ENCODE data around the gene TMEM59L. TPM values are rescaled to one million over a fixed set of nuclear protein-coding genes. Genes with fewer than 3 reads are reported as not detected.

The TMEM59L gene
- polyA plus RNA-seq (2012; rRNA removed) = 5.8 and 9.6 TPM in 2 replicates
- 4.5 and 7.3 TPM in 2 replicates for polyA plus RNA-seq (2012; cell fraction: cytosol; rRNA removed)
- polyA plus RNA-seq (2012; cell fraction: nucleus; rRNA removed) = 44.4 and 61.6 TPM in 2 replicates

DNA sequence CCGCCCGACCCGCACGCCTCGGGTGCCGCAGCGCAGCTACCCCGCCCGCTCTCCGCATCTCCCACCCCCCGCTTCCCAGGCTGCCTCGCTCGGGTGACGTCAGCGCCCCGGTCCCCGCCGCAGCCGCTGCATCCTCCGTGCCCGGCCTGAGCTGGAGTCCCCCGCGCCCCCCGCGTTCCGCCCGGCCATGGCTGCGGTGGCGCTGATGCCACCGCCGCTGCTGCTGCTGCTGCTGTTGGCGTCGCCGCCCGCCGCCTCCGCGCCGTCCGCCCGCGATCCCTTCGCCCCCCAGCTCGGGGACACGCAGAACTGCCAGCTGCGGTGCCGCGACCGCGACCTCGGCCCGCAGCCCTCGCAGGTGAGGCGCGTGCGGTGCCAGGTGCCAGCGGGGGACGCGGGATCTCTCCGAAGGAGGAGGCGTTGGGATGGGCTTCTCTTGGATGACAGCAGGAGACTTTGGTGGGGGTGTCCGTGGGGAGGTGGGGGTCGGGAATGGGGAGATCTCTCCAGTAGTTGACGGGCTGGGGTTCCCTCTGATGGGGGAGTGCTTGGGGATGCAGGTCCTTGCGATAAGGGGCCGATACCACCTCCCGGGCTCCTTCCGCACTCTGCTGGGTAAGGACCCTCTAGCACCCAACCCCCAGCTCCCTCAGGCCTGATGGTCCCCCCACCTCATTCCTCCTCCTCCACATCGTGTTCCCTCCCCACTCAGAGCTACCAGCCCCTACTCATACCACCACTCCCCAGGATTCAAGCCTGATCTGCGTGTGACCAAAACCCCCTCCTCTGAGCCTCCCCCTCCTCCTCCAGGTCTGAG is at the start of gene TMEM59L:
TMEM59L (plus strand) TSS at position 99 of the 817 bp plus-strand sequence; CDS start at position 188, 89 bp downstream.
- CTCF ChIA-PET = interaction anchor here (0.6 to 2.2 kb wide), 12 partner anchors 10 to 562 kb away, joined by 3 to 13 read pairs (median 4); partner anchors contain the start of gene REX1BD
- Histone ChIP-seq H3K4me2 (peak within 1 kb of the TSS; percentile 99), H4K20me1 (ENCODE audit: insufficient read depth) (no peaks in the 10 kb centered on the region), H3K4me3 (ENCODE audit: low read depth in 2 of 2, low read length in 1 of 2) (peak within 1 kb of the TSS; percentile 73 to 78), H3K9me2 (no peaks in the 10 kb centered on the region), H3K27me3 (ENCODE audit: insufficient read depth) (peaks cover 44% of the 10 kb centered on the region), H3K9me3 (no peaks in the 10 kb centered on the region), H2AFZ (ENCODE audit: low read depth) (peak within 1 kb of the TSS; percentile 74), H3K36me3 (replicated peaks in 1 of 2; ENCODE audit: control insufficient read depth in 1 of 2, insufficient read depth in 2 of 2, low read length in 1 of 2) (no peaks in the 10 kb centered on the region), H3K79me2 (ENCODE audit: insufficient read depth) (no peaks in the 10 kb centered on the region), H3K4me1 (ENCODE audit: control insufficient read depth in 1 of 2, insufficient read depth in 2 of 2, low read depth in 1 of 2, low read length in 1 of 2) (peaks cover 15 to 19% of the 10 kb centered on the region in 2 experiments; a peak in 2 of 4 replicates), H3K9ac (peak within 1 kb of the TSS; percentile 45; the same call in 1 of the 2 replicates), H3K27ac (ENCODE audit: low read depth in 2 of 2, low read length in 1 of 2) (peak within 1 kb of the TSS in 1 of 2 experiments; percentile 28; a peak in 1 of 4 replicates), H3F3A (replicated peaks; ENCODE audit: insufficient read depth) (peaks cover 18% of the 10 kb centered on the region)
- no peak for TF ChIP-seq EZH2phosphoT487 (IDR thresholded peaks at IDR 0.05; ENCODE audit: borderline replicate concordance, low read depth)
- no peak for TF ChIP-seq MEF2A (IDR thresholded peaks at IDR 0.05; ENCODE audit: borderline replicate concordance, low read depth)
- no peak for TF ChIP-seq GATA2 (CRISPR knock-in tag; IDR thresholded peaks at IDR 0.05)
- TF ChIP-seq, protein P1, sequence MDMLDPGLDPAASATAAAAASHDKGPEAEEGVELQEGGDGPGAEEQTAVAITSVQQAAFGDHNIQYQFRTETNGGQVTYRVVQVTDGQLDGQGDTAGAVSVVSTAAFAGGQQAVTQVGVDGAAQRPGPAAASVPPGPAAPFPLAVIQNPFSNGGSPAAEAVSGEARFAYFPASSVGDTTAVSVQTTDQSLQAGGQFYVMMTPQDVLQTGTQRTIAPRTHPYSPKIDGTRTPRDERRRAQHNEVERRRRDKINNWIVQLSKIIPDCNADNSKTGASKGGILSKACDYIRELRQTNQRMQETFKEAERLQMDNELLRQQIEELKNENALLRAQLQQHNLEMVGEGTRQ (IDR thresholded peaks at IDR 0.05; ENCODE audit: borderline replicate concordance, low read depth, low read length) = no peak
- no peak for TF ChIP-seq MXI1 (IDR thresholded peaks at IDR 0.05; ENCODE audit: low read depth, low read length)
- TF ChIP-seq NRF1 (IDR thresholded peaks at IDR 0.05; ENCODE audit: low read depth, low read length) = no peak
- TF ChIP-seq SMC3 (IDR thresholded peaks at IDR 0.05; ENCODE audit: low read depth, low read length) = no peak
- no peak for TF ChIP-seq RAD21 (IDR thresholded peaks at IDR 0.05; ENCODE audit: low read length)
- TF ChIP-seq, protein P2, sequence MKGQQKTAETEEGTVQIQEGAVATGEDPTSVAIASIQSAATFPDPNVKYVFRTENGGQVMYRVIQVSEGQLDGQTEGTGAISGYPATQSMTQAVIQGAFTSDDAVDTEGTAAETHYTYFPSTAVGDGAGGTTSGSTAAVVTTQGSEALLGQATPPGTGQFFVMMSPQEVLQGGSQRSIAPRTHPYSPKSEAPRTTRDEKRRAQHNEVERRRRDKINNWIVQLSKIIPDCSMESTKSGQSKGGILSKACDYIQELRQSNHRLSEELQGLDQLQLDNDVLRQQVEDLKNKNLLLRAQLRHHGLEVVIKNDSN (IDR thresholded peaks at IDR 0.05; ENCODE audit: borderline replicate concordance, low read depth) = no peak
- WGBS (ENCODE audit: low lambda C conversion rate) = 29% methylated on average over 9 of the region's 70 CpGs
- peak; percentile 95 for DNase-seq
- POLR2A ChIA-PET = interaction anchor here (1.0 to 1.9 kb wide), 2 partner anchors 11 to 23 kb away, joined by 3 to 9 read pairs; no protein-coding TSS in a partner anchor

DNA sequence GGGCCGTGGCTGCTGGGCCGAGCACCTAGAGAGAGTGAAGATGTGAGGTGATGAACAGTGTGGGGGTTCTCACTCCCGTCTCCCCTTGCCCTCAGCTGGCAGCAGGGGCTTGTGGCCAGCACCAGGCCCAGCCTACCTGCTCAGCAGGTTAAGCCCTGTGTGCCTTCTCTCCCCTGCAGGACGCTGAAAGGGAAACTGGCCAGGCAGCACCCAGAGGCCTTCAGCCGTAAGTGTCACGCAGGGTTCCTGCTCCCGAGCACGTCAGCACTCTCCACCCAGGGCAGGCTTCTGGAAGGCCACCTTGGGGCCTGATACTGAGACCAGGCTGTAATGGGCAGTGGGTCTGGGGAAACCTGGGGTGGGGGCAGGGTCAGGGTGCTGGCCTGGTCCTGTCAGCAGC is 45.7 kb upstream of the TMEM59L start:
- H3K4me3 ChIP-seq (ENCODE audit: low read depth in 2 of 2, low read length in 1 of 2) = no peak overlapping the region
- TF ChIP-seq TCF12 (IDR thresholded peaks at IDR 0.05) = no peak
- no peak for TF ChIP-seq NRF1 (IDR thresholded peaks at IDR 0.05; ENCODE audit: low read depth, low read length)
- TF ChIP-seq YY1 (IDR thresholded peaks at IDR 0.05; ENCODE audit: low read depth) = no peak
- TF ChIP-seq EP300 (IDR thresholded peaks at IDR 0.05; ENCODE audit: borderline replicate concordance in 1 of 2, low read depth in 1 of 2, low read length in 1 of 2) = no peak
- TF ChIP-seq FOXJ3 (CRISPR knock-in tag; IDR thresholded peaks at IDR 0.05) = no peak
- TF ChIP-seq GABPA (IDR thresholded peaks at IDR 0.05; ENCODE audit: low read depth) = no peak
- H3K79me2 ChIP-seq (ENCODE audit: insufficient read depth) = peaks cover 4% of the 10 kb centered on the region
- no peak overlapping the region for H2AFZ ChIP-seq (ENCODE audit: low read depth)
- H3K4me2 ChIP-seq = no peak overlapping the region
- H3F3A ChIP-seq (replicated peaks; ENCODE audit: insufficient read depth) = peaks cover 17% of the 10 kb centered on the region
- H4K20me1 ChIP-seq (ENCODE audit: insufficient read depth) = 0 out of 2 replicates have a peak, but pooled peaks cover under 1% of the 10 kb centered on the region
- CTCF ChIA-PET = no interaction called here
- no peak overlapping the region for H3K9ac ChIP-seq
- WGBS (ENCODE audit: low lambda C conversion rate) = 96% methylated on average over 7 of the region's 8 CpGs
- H3K27ac ChIP-seq (ENCODE audit: low read depth in 2 of 2, low read length in 1 of 2) = no peak overlapping the region
- H3K4me1 ChIP-seq (ENCODE audit: control insufficient read depth in 1 of 2, insufficient read depth in 2 of 2, low read depth in 1 of 2, low read length in 1 of 2) = peaks cover 0 to 4% of the 10 kb centered on the region in 2 experiments; a peak in 1 of 4 replicates
- POLR2A ChIA-PET = interaction anchor here (1.0 kb wide), 1 partner anchor 53 kb away, joined by 4 read pairs; no protein-coding TSS in a partner anchor
- H3K9me3 ChIP-seq = no peaks in the 10 kb centered on the region
- no peaks in the 10 kb centered on the region for H3K27me3 ChIP-seq (ENCODE audit: insufficient read depth)
- no peaks in the 10 kb centered on the region for H3K9me2 ChIP-seq
- no peak for DNase-seq
- peaks cover 15 to 40% of the 10 kb centered on the region in 2 experiments for H3K36me3 ChIP-seq (replicated peaks in 1 of 2; ENCODE audit: control insufficient read depth in 1 of 2, insufficient read depth in 2 of 2, low read length in 1 of 2)

Measured in SK-N-SH (cell line).